NCI-H187 treated with DMSO at 0.1 percent for 48 hours (cell line): ENCODE measurements around the gene TRDN.
"Not testable (repeated sequence)": the region's sequence is repeated elsewhere in the genome, so short reads cannot be mapped to it uniquely, and the experiment has no call there.

Source experiments
- DNase-seq: peaks from one replicate; lab custom pipeline; 2025; lab: John Stamatoyannopoulos, UW

TRDN gene

DNA sequence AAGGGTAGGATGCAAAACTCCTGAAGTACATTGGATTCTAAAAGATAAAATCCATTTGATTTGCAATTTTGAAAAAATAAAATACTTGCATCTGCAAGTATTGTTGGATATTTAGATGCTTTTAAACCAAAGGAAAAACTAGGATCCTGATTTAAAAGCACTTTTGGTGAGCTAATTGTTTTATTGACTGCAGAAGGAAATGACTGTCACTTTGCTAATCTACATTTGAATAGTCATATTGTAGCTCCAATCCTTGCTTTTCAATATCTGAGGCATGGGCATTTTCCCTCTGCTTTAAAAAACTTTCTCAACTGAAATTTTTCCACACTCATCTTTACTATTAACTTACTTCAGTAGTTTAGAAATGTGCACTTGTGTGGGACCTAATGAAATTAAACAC is 74.1 kb downstream of the TRDN start:
- DNase-seq: no peak

GRCh38 chr6:123562264-123562663 is 74.5 kb downstream of the TRDN start:
- no peak for DNase-seq

DNA sequence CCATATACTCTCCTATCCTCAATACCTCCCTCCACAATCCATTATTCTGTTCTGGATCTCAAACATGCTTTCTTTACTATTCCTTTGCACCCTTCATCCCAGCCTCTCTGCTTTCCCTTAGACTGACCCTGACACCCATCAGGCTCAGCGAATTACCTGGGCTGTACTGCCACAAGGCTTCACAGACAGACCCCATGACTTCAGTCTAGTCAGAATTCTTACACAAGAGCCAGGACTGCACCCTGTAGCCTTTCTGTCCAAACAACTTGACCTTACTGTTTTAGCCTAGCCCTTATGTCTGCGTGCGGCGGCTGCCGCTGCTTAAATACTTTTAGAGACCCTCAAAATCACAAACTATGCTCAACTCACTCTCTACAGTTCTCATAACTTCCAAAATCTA is 76.9 kb downstream of the TRDN start:
- DNase-seq: not testable (repeated sequence)

DNA sequence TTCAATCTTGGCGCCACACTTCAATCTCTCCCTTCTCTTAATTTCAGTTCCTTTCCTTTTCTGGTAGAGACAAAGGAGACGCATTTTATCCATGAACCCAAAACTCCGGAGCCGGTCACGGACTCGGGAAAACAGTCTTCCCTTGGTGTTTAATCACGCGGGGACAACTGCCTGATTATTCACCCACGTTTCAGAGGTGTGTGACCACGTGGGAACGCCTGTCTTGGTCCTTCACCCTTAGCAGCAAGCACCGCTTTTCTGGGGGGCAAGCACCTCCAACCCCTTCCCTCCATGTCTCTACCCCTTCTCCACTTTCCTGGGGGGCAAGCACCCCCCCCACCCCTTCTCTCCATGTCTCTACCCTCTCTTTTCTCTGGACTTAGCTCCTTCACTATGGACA is 79.3 kb downstream of the TRDN start:
- not testable (repeated sequence) for DNase-seq

DNA sequence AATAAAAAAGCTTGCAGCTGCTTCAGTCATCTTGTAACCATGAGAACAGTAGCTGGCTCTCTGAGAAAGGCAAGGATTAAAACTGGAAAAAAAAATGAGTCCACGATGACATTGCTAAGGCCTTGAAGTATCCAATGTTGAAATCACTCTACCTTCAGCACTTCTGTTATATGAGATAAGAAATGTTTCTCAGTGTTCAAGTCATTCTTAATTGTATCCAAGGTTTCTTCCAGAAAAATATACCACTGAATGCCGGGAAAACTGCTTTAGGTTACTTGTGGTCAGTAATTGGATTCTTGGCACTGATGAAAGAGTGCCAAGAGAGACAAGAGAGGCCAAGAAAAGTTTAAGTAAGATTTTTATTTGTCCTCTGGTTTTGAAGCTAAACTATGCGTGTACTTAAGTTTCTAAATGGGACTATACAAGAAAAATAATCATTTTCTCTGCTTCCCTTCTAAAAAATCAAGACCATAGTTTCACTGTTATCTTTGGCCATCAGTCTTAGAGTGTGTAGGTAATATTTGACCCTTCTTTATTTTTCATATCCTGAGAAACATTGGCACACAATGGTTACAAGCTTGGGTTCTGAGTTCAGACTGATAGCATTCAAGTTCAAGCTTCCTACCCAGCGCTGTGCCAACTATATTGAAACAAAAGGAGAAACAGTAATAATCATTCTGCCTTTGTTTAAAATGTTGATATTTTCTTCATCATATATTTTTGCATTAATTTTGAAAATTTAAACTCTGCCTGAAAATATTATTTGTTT is 84.6 kb downstream of the TRDN start:
- no peak for DNase-seq

DNA sequence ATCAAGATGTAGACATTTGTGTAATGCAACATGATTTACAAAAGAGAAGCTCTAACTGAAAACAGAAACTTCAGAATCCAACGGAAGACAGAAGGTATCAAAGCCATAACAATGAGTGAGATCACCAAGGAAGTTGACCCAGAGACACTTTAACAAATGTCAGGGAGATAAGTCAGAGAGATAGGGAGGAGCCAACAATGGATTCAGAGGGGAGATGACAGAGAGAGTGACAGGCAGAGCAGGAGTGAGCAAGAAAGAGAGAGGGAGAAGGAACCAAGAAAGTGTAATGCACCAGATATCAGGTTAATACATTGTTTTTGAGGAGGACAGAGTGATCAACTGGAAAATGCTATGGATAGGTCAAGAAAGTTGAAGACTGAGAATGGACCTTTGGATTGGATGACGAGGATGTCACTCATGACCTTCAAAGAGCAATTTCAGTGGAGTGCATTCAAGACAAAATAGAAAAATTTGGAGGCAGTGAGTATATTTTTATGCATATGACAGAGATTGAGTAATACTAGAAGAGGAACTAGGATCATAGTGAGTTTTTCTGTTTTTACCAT is 86.6 kb downstream of the TRDN start:
- no peak for DNase-seq

- DNase-seq: no peak
Observed at GRCh38 chr6:123549476-123549875, 87.3 kb downstream of the TRDN start.

DNA sequence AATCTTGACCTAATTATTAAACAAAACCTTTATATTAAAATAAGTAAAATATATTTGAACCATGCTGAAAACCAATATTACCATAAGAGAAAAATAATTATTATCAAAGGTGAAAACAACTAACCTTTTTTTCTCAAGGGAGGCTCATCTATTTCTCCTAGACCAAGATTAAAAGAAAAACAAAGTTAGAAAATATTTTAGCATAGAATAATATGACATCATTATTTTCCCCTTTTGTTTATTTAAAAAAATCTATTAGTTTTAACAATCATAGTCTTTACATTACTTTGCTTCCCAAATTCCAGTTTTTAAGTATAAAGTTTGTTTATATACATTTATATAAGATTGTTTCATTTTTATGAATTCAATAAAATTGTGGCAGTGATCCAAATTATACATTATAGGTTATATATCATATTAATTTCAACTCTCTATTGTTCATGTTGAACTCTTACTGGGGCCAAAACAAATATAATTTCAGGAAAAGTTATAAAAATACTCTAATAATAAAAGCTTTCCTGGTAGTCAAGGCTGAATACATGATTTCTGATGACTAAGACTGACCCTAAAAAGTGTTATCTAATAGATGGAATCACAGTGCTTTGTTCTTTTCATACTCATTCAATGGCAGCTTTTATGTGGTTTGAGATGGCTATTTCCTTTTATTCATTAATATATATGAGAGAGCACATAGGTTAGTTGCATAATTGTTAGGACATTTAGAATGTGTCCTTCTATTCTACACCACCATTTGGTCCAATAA is 89.4 kb downstream of the TRDN start:
- DNase-seq: no peak

GRCh38 chr6:123546537-123546936 is 90.2 kb downstream of the TRDN start:
- DNase-seq: no peak

DNA sequence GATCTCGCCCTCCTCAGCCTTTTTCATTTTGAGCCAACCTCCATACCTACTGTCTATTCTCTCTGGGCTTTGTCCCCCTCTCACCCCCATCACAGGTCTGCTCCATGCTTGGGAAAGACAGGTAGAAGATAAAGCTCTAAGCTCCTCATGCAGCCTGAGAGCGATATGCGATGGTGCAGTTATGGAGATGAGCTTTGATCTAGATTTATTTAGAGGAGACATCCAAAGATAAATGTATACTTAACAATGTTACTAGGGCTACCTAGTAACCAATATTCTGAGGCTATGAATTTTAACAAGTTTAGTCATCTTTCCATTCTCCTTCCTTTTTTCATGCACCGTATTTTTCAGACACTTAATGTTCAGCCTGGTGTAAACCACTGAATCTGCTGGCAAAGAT is 95.3 kb downstream of the TRDN start:
- DNase-seq: no peak

DNA sequence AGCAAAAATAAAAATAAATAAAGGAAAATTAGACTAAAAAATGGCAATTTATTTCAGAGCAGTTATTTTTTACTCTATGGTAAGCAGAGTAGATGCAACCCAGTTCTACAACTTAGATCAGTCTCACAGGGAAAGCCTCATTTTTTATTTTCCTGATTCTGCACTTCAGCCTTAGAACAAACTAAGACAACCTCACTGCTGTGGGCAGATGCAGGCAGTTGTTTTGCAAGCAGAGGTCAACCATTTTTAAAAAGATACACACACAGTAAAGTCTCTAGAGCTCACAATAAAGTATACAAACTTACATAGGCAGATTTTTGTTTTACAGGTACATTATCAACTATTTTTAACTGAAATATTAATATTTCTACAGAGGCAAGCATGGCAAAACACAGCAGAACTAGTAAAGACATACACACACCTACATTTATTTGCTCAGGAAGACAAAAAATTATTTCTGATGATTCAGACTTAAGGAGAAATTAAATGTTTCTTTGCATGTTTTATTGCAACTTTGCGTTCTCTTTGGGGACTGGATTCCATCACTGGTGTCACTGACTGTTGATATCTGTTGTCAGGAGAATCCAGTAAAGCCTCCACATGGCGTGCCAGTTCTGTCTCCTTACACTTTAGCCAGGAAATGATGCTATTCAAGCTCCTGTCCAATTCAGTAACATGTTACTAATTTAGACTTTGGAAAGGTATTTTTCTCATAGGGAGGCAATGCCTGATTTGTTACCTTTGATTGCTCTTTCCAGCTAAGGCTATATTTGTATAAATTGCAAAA is 102.7 kb downstream of the TRDN start:
- DNase-seq: no peak

- no peak for DNase-seq
Observed at GRCh38 chr6:123529843-123530242, 106.9 kb downstream of the TRDN start.

DNA sequence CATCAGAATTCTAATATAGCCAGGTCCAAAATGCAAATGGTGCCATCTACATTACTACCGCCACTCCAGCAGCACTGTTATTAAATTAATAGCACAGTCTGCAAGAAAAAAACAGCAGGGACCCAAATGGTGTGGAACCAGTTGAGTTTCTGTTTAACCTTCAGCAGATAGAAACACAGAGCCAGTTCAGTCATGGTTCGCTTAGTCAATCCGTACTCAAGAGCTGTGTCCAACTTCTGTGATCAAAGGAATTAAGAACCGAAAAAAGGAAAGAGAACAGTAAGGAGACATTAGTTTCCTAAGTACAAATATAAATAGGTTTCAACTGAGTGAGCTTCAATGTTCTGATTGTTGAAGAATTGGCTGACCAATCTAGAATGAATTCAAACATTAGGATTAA is 107.7 kb downstream of the TRDN start:
- no peak for DNase-seq

DNA sequence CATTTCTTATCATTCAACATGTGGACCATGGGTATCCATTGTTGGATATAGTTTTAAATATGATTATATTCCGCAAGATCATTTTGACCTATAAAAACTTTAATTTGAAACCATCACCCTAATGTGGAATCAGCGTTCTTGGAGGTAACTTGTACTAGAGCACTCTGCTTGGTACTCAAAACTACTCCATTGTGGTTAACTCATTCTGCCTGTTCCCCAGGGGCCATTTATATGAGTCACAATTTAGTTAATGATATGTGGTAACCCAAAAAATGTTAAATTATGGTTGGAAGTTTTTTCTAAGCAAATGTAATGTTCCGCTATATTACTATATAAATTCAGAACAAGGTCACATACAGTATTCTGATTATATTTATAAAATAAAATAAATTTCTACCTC is 109.3 kb downstream of the TRDN start:
- no peak for DNase-seq

DNA sequence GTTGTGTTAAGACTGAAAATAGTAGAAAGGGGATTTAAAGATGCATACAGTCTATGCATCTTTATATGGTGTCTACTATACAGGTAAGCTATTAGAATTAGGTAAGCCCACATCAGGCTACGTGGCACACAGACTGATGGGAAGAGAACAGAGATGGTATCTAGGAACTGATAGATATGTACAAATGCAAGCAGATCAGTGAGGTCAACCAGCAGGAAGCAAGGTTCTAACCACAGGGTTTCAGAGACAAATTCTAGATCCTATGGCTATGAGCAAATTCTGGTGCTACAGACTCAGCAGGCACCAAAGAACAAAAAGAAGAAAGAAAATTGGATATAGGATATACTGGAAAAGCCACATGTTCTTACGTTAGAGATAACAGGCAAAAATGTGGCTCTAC is 110.6 kb downstream of the TRDN start:
- no peak for DNase-seq

GRCh38 chr6:123524781-123525180 is 112.0 kb downstream of the TRDN start:
- no peak for DNase-seq

- DNase-seq: no peak
Observed at GRCh38 chr6:123520217-123520616, 116.5 kb downstream of the TRDN start.

- no peak for DNase-seq
Observed at GRCh38 chr6:123519189-123519505, 117.6 kb downstream of the TRDN start.

- no peak for DNase-seq
Observed at GRCh38 chr6:123518441-123519188, 118.1 kb downstream of the TRDN start.

DNA sequence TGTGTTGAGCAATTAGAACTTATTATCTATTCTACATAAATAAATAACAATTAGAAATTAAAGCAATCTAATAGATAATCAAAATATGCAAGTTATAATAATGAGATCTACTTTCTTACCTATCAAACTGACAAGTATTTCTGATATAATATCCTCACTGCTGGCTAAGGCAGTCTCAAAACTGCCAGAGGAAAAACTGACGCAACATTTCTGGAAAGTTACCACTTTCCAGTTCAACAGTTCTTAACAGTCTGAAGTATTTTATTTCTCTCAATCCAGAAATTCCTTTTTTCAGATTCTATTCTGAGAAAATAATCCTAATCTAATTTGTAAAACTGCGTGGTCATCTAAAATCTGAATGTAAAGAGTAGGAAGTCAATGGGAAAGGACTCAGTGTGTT is 121.0 kb downstream of the TRDN start:
- DNase-seq: no peak

DNA sequence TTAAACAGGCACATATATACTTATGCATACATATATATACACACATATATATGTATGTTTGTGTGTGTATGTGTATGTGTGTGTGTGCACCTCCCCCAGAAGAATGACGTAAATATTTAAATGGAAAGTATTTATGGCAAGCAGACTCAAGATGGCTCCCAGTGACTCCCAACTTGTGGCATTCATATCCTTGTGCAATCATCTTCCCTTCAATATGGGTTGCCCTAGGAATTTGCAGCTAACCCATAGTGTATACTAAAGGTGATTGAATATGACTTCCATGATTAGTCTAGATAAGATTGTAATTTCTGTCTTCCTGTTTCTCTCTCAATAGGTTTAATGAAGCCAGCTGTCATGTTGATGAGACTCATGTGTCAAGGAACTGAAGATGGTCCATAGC is 127.6 kb downstream of the TRDN start:
- DNase-seq: no peak

DNA sequence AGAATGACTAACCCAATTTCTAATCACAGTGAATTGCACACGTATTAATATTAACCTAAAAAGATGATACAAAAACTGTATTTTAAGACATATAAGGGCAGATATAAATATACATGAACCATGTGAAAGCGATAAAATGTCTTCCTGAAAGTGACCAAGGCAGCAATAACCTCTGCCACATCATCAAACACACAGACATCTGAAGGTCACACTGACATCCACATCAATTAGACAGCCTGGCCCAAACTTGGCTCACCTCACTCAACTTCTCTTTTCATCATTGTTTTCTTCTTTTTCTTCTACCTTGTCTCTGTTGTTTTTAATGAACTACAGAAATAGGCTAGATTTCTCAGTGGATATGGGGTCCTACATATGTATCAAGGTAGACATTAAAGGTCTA is 128.5 kb downstream of the TRDN start:
- no peak for DNase-seq
